Measurements from ENCODE around the gene COX19. TPM values are rescaled to one million over a fixed set of nuclear protein-coding genes. Genes with fewer than 3 reads are reported as not detected.

COX19 gene
- total RNA-seq, 1 experiment from 2014 or later: 11.6 TPM

DNA sequence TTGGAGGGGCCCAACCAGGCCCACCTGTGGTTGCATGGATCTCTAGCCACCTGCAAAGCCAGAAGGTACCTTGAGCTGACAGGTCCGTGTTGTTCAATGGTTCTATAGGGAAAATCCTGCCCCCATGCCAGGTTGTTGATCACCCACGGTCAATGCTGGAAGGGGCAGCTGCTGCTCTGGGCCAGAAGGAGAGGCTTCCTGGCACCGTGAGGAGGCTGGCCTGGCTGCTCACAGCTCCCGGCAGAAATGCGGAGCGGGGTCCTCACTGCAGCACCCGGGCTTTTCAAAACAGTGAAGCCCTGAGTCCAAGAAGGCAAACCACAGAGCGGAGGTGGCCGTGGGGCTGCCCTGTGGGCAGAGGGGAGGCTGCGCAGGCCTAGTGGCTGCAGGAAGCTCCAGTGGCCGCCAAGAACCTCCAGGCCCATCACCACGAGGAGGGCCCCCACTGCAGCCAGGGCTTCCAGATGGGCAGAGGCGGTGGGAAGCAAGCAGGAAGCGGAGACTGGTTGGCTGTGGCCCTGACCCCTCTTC, 44.0 kb upstream of the COX19 start:
- Histone ChIP-seq H3K4me1 (ENCODE audit: insufficient read depth, low read length) (no peaks in the 10 kb centered on the region), H3K9me2 (replicated peaks; ENCODE audit: low read length) (no peaks in the 10 kb centered on the region), H3F3A (ENCODE audit: low read length, unreplicated experiment) (no peaks in the 10 kb centered on the region), H3K79me2 (ENCODE audit: low read length) (peaks cover 16% of the 10 kb centered on the region), H3K9ac (ENCODE audit: low read length) (no peak overlapping the region), H3K9me3 (ENCODE audit: low read length) (no peaks in the 10 kb centered on the region), H3K36me3 (ENCODE audit: low read depth, low read length) (peaks cover 2% of the 10 kb centered on the region; the same call in 1 of the 2 replicates), H2AFZ (ENCODE audit: low read length) (no peak overlapping the region), H3K27me3 (ENCODE audit: low read length) (no peaks in the 10 kb centered on the region), H3K27ac (ENCODE audit: low read length) (no peak overlapping the region), H3K4me2 (ENCODE audit: low read length) (no peak overlapping the region), H4K20me1 (ENCODE audit: low read length) (no peaks in the 10 kb centered on the region), H3K4me3 (ENCODE audit: low read length) (no peak overlapping the region)
- intact Hi-C loops (cut with micrococcal nuclease): no loop called here
- no peak for DNase-seq
- ChIA-PET CTCF (no interaction called here), POLR2A (ENCODE audit: unreplicated experiment) (no interaction called here)
- no peak for ATAC-seq
- BruUV-seq (replicated peaks): no TSS peak
- TF ChIP-seq EZH2phosphoT487 (IDR thresholded peaks at IDR 0.05; ENCODE audit: borderline replicate concordance, low read length) (no peak), CTCF (conservative IDR thresholded peaks at IDR 0.05; ENCODE audit: low read depth, low read length) (no peak), EZH2 (IDR thresholded peaks at IDR 0.05; ENCODE audit: low read length, unreplicated experiment) (no peak)

- H3K4me3 ChIP-seq (ENCODE audit: low read length): no peak overlapping the region
- TF ChIP-seq EZH2phosphoT487 (IDR thresholded peaks at IDR 0.05; ENCODE audit: borderline replicate concordance, low read length): no peak
- TF ChIP-seq CTCF (conservative IDR thresholded peaks at IDR 0.05; ENCODE audit: low read depth, low read length): no peak
- no peak for TF ChIP-seq EZH2 (IDR thresholded peaks at IDR 0.05; ENCODE audit: low read length, unreplicated experiment)
- no peaks in the 10 kb centered on the region for H3K9me2 ChIP-seq (replicated peaks; ENCODE audit: low read length)
- CTCF ChIA-PET: no interaction called here
- no peaks in the 10 kb centered on the region for H3K4me1 ChIP-seq (ENCODE audit: insufficient read depth, low read length)
- no peak overlapping the region for H3K4me2 ChIP-seq (ENCODE audit: low read length)
- intact Hi-C loops (cut with micrococcal nuclease): no loop called here
- H4K20me1 ChIP-seq (ENCODE audit: low read length): no peaks in the 10 kb centered on the region
- no peak overlapping the region for H3K9ac ChIP-seq (ENCODE audit: low read length)
- no peak overlapping the region for H3K27ac ChIP-seq (ENCODE audit: low read length)
- no peaks in the 10 kb centered on the region for H3K27me3 ChIP-seq (ENCODE audit: low read length)
- no peaks in the 10 kb centered on the region for H3K9me3 ChIP-seq (ENCODE audit: low read length)
- H3K79me2 ChIP-seq (ENCODE audit: low read length): peaks cover 6% of the 10 kb centered on the region; the same call in 1 of the 2 replicates
- peaks cover 2% of the 10 kb centered on the region; the same call in 1 of the 2 replicates for H3K36me3 ChIP-seq (ENCODE audit: low read depth, low read length)
- ATAC-seq: no peak
- POLR2A ChIA-PET (ENCODE audit: unreplicated experiment): no interaction called here
- no peak for DNase-seq
- no TSS peak for BruUV-seq (replicated peaks)
- H2AFZ ChIP-seq (ENCODE audit: low read length): no peak overlapping the region
- H3F3A ChIP-seq (ENCODE audit: low read length, unreplicated experiment): no peaks in the 10 kb centered on the region
Observed at GRCh38 chr7:1018334-1018695, 43.0 kb upstream of the COX19 start.

DNA sequence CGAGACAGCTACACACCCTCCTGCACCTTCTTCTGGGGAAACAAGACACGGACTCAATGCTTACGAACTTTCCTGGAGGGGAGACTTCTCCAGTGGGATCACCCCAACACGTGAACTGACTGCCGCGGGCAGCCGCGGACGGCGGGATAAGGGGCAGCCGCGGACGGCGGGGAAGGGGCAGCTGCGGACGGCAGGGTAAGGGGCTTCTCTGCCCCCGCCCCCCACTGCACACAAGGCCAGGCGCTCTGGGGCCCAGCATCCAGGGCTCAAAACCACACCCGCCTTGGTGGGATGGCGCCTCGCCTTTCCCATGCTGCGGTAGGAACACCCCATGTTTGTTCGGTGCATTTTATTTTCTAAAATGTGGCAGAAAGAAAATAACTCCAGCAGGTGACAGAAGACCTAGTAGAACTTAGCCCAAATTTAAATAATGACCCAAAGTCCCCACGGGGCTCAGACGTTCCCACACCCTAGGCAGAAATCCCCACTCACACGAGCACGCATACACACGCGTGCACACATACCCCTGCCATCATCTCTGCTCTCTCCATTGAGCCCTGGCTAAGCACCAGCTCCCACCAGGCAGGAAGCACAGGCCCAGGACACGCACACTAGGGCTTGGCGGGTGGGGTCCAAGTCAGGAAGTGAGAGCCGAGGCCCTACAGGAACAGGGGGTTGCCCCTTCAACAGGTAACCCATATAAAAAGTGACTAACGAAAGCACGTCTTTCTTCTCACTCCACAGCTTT, 42.4 kb upstream of the COX19 start:
- Histone ChIP-seq H4K20me1 (ENCODE audit: low read length) (no peaks in the 10 kb centered on the region), H3K36me3 (ENCODE audit: low read depth, low read length) (peaks cover 2% of the 10 kb centered on the region; the same call in 1 of the 2 replicates), H3K4me3 (ENCODE audit: low read length) (no peak overlapping the region), H3K9me2 (replicated peaks; ENCODE audit: low read length) (no peaks in the 10 kb centered on the region), H3F3A (ENCODE audit: low read length, unreplicated experiment) (no peaks in the 10 kb centered on the region), H3K4me1 (ENCODE audit: insufficient read depth, low read length) (no peaks in the 10 kb centered on the region), H3K27me3 (ENCODE audit: low read length) (no peaks in the 10 kb centered on the region), H3K9me3 (ENCODE audit: low read length) (no peaks in the 10 kb centered on the region), H3K27ac (ENCODE audit: low read length) (no peak overlapping the region), H3K4me2 (ENCODE audit: low read length) (no peak overlapping the region), H3K79me2 (ENCODE audit: low read length) (0 out of 2 replicates have a peak, but pooled peaks cover under 1% of the 10 kb centered on the region), H2AFZ (ENCODE audit: low read length) (no peak overlapping the region), H3K9ac (ENCODE audit: low read length) (no peak overlapping the region)
- ChIA-PET POLR2A (ENCODE audit: unreplicated experiment) (no interaction called here), CTCF (no interaction called here)
- ATAC-seq (no peak), DNase-seq (no peak)
- intact Hi-C loops (cut with micrococcal nuclease): no loop called here
- no TSS peak for BruUV-seq (replicated peaks)
- no peak for TF ChIP-seq CTCF (conservative IDR thresholded peaks at IDR 0.05; ENCODE audit: low read depth, low read length)
- TF ChIP-seq EZH2phosphoT487 (IDR thresholded peaks at IDR 0.05; ENCODE audit: borderline replicate concordance, low read length): no peak
- no peak for TF ChIP-seq EZH2 (IDR thresholded peaks at IDR 0.05; ENCODE audit: low read length, unreplicated experiment)

Data from PC-3 (cell line).